ENCODE results near the gene ZC3H4. TPM values are rescaled to one million over a fixed set of nuclear protein-coding genes. Genes with fewer than 3 reads are reported as not detected.

The ZC3H4 gene
- total and polyA plus RNA-seq, 10 of the 15 experiments (the other 5 are each of a cell fraction or from before 2014, with no cell fraction given), result 5.1 to 86.3 (median 15.5) TPM

DNA sequence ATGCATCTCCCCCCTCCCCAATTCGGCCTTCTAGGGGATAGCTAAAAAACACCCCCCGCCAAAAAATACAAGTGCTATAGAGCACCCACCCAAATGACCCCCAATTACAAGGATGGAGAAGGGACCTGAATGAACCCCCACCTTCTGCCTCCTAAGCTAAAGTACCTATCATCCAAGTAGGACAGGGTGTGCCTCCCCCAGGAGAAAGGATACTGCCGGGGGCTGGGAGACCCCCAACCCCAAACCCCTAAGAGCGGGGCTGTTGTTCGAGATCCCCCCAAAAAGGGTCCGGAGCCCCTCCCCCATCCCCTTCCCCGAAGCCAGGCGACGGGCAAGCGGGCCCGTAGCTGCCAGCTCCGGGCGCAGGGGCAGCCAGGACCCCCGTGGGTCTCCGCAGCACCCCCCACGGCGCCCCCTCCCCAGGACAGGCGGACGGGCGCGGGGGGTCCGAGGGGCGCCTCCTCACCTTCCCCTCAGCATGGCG, 1.9 kb downstream of the ZC3H4 start:
- intact Hi-C loops (cut with micrococcal nuclease; ENCODE audit: unreplicated experiment) (loop anchor here (1.0 to 10.0 kb wide), 2 partner anchors 63 to 257 kb away; partner anchors contain the start of genes AP2S1 and TMEM160), in situ Hi-C loops (cut with MboI) (no loop called here)
- ChIA-PET RAD21 (ENCODE audit: unreplicated experiment) (no interaction called here), CTCF (interaction anchor here (0.6 to 0.7 kb wide), 2 partner anchors 9 to 14 kb away, joined by 3 read pairs; no protein-coding TSS in a partner anchor), SMC1A (ENCODE audit: uncharacterized antibody, unreplicated experiment) (interaction anchor here (0.7 kb wide), 1 partner anchor 64 kb away, joined by 3 read pairs; no protein-coding TSS in a partner anchor), POLR2A (interaction anchor here (1.2 to 1.4 kb wide), 2 partner anchors 20 to 114 kb away, joined by 3 to 7 read pairs; partner anchors contain the start of gene SAE1)
- Histone ChIP-seq H3K9me3 (replicated peaks; ENCODE audit: control insufficient read depth, insufficient read depth, low read length) (no peaks in the 10 kb centered on the region), H3K4me1 (ENCODE audit: control insufficient read depth, insufficient read depth, low read length) (peaks cover 11% of the 10 kb centered on the region), H4K20me1 (ENCODE audit: control insufficient read depth, insufficient read depth) (no peaks in the 10 kb centered on the region), H3K27me3 (replicated peaks in 1 of 2; ENCODE audit: control insufficient read depth in 2 of 2, insufficient read depth in 2 of 2, low read length in 1 of 2) (no peaks in the 10 kb centered on the region), H3K4me2 (ENCODE audit: control insufficient read depth, insufficient read depth) (peak overlapping the region; percentile 77), H3K36me3 (ENCODE audit: control insufficient read depth in 2 of 2, insufficient read depth in 2 of 2, low read length in 1 of 2) (no peaks in the 10 kb centered on the region), H2AFZ (ENCODE audit: control insufficient read depth, low read depth, low read length) (no peak overlapping the region), H3K79me2 (ENCODE audit: control insufficient read depth, insufficient read depth, low read length) (peaks cover 61% of the 10 kb centered on the region), H3K4me3 (peak overlapping the region; percentile 98), H3K27ac (ENCODE audit: control insufficient read depth, insufficient read depth) (peak overlapping the region; percentile 99), H3K9ac (ENCODE audit: control insufficient read depth, insufficient read depth, low read length) (peak overlapping the region; percentile 100)
- DNase-seq (ENCODE audit: low read depth, low spot score) (no peak), ATAC-seq (no peak), FAIRE-seq (no peak)
- BruUV-seq (replicated peaks), result no TSS peak
- WGBS (ENCODE audit: insufficient coverage, insufficient replicate concordance, low lambda C conversion rate, missing lambda C conversion rate), result 1% methylated on average over 20 of the region's 24 CpGs
- TF ChIP-seq LARP7 (IDR thresholded peaks at IDR 0.05) (0 out of 2 replicates have a peak, but pooled peaks have one; percentile 46), SP1 (IDR thresholded peaks at IDR 0.05; ENCODE audit: low read depth, low read length) (no peak), TARDBP (IDR thresholded peaks at IDR 0.05; ENCODE audit: borderline replicate concordance) (0 out of 2 replicates have a peak, but pooled peaks have one; percentile 18), GATAD2B (conservative IDR thresholded peaks at IDR 0.05; ENCODE audit: low read depth) (peak; percentile 11; the same call in 1 of the 2 replicates), DPF2 (IDR thresholded peaks at IDR 0.05) (peak; percentile 6; the same call in 1 of the 2 replicates), POLR2AphosphoS5 (IDR thresholded peaks at IDR 0.05; ENCODE audit: low read length) (peak; percentile 5; the same call in 1 of the 2 replicates), CHD1 (IDR thresholded peaks at IDR 0.05; ENCODE audit: low read depth, low read length) (no peak; the same call in 1 of the 2 replicates), MTA3 (IDR thresholded peaks at IDR 0.05; ENCODE audit: borderline replicate concordance, low read length) (0 out of 2 replicates have a peak, but pooled peaks have one; percentile 70), NR2F1 (conservative IDR thresholded peaks at IDR 0.05) (no peak), RB1 (IDR thresholded peaks at IDR 0.05; ENCODE audit: borderline replicate concordance) (peak; percentile 71; the same call in 1 of the 2 replicates)

Data from GM12878 (cell line).